GM19395 (cell line): ENCODE measurements around the gene LRP4.
A peak's percentile ranks its signal among the peaks of the same experiment; 100 is the strongest.

ENCODE experiments used
- ATAC-seq: cut with Tn5 transposase; IDR thresholded peaks from one replicate; pipeline ENCODE4 v1.9.1; 2021; ENCODE audit warnings: mild to moderate bottlenecking, moderate library complexity; ENCODE audit not compliant: unreplicated experiment

LRP4 gene

GRCh38 chr11:46850829-46851380 lies 67.4 kb downstream of the LRP4 start:
- no peak for ATAC-seq

GRCh38 chr11:46849631-46850030 lies 68.7 kb downstream of the LRP4 start:
- no peak for ATAC-seq

- ATAC-seq = peak; percentile 11
Measured at GRCh38 chr11:46846510-46846830, 71.9 kb downstream of the LRP4 start.

GRCh38 chr11:46845740-46846509 lies 72.4 kb downstream of the LRP4 start, which contains the start of gene CKAP5:
Gene CKAP5 (minus strand): TSS chr11:46846280. CDS start chr11:46821231, 25,049 bp downstream.
- peak; percentile 92 for ATAC-seq

GRCh38 chr11:46845440-46845739 lies 73.0 kb downstream of the LRP4 start:
- ATAC-seq = no peak

- ATAC-seq = no peak
Measured at GRCh38 chr11:46840116-46840515, 78.2 kb downstream of the LRP4 start.

- ATAC-seq = no peak
Measured at GRCh38 chr11:46838501-46838900, 79.8 kb downstream of the LRP4 start.

GRCh38 chr11:46837860-46838259 lies 80.5 kb downstream of the LRP4 start:
- no peak for ATAC-seq

- ATAC-seq = no peak
Measured at GRCh38 chr11:46836870-46837269, 81.5 kb downstream of the LRP4 start.

- no peak for ATAC-seq
Measured at GRCh38 chr11:46836431-46836830, 81.9 kb downstream of the LRP4 start.

- no peak for ATAC-seq
Measured at GRCh38 chr11:46835897-46836296, 82.5 kb downstream of the LRP4 start.

GRCh38 chr11:46834821-46835220 lies 83.5 kb downstream of the LRP4 start:
- ATAC-seq = no peak

GRCh38 chr11:46832511-46833214 lies 85.7 kb downstream of the LRP4 start:
- no peak for ATAC-seq

GRCh38 chr11:46827995-46828394 lies 90.4 kb downstream of the LRP4 start:
- ATAC-seq = no peak

GRCh38 chr11:46826310-46827044 lies 91.9 kb downstream of the LRP4 start:
- ATAC-seq = peak; percentile 99

GRCh38 chr11:46808799-46809431 lies 109.4 kb downstream of the LRP4 start:
- ATAC-seq = no peak
